Rectal smooth muscle tissue (tissue), 1 donor: Measurements from ENCODE around the gene ATP10A.

ENCODE experiments used
- H3K27ac ChIP-seq: one replicate; pipeline ENCODE4 v1.7.0; 2013; ENCODE audit warnings: low read depth, low read length, inconsistent platforms
- H3K27me3 ChIP-seq: one replicate; pipeline ENCODE4 v1.7.0; 2013; ENCODE audit warnings: low read length; ENCODE audit not compliant: control insufficient read depth, insufficient read depth
- H3K36me3 ChIP-seq: one replicate; pipeline ENCODE4 v1.7.0; 2013; ENCODE audit warnings: low read length; ENCODE audit not compliant: control insufficient read depth, insufficient read depth
- H3K4me1 ChIP-seq: one replicate; pipeline ENCODE4 v1.7.0; 2013; ENCODE audit warnings: low read length; ENCODE audit not compliant: control insufficient read depth, insufficient read depth
- H3K4me3 ChIP-seq: one replicate; pipeline ENCODE4 v1.7.0; 2013; ENCODE audit warnings: low read length
- H3K9ac ChIP-seq: one replicate; pipeline ENCODE4 v1.7.0; 2013; ENCODE audit warnings: low read length

The ATP10A gene

GRCh38 chr15:25709437-25710159, 153.5 kb downstream of the ATP10A start:
- Histone ChIP-seq H3K27ac (no peak overlapping the region), H3K36me3 (no peaks in the 10 kb centered on the region), H3K27me3 (no peaks in the 10 kb centered on the region), H3K4me3 (no peak overlapping the region), H3K4me1 (no peaks in the 10 kb centered on the region), H3K9ac (no peak overlapping the region)

GRCh38 chr15:25708391-25708790, 154.7 kb downstream of the ATP10A start:
- Histone ChIP-seq H3K9ac (no peak overlapping the region), H3K27me3 (no peaks in the 10 kb centered on the region), H3K4me1 (no peaks in the 10 kb centered on the region), H3K4me3 (no peak overlapping the region), H3K27ac (no peak overlapping the region), H3K36me3 (no peaks in the 10 kb centered on the region)

GRCh38 chr15:25707656-25708365, 155.3 kb downstream of the ATP10A start:
- Histone ChIP-seq H3K36me3 (no peaks in the 10 kb centered on the region), H3K27ac (no peak overlapping the region), H3K4me1 (no peaks in the 10 kb centered on the region), H3K4me3 (no peak overlapping the region), H3K27me3 (no peaks in the 10 kb centered on the region), H3K9ac (no peak overlapping the region)

- no peaks in the 10 kb centered on the region for H3K36me3 ChIP-seq
- H3K4me3 ChIP-seq, result no peak overlapping the region
- H3K9ac ChIP-seq, result no peak overlapping the region
- no peaks in the 10 kb centered on the region for H3K4me1 ChIP-seq
- no peaks in the 10 kb centered on the region for H3K27me3 ChIP-seq
- H3K27ac ChIP-seq, result no peak overlapping the region
Measured at GRCh38 chr15:25706176-25706955, 156.8 kb downstream of the ATP10A start.

- H3K4me3 ChIP-seq, result no peak overlapping the region
Measured at GRCh38 chr15:25705433-25706115, 157.6 kb downstream of the ATP10A start.

GRCh38 chr15:25703726-25704125, 159.4 kb downstream of the ATP10A start:
- Histone ChIP-seq H3K27me3 (no peaks in the 10 kb centered on the region), H3K9ac (no peak overlapping the region), H3K4me1 (no peaks in the 10 kb centered on the region), H3K36me3 (no peaks in the 10 kb centered on the region), H3K4me3 (no peak overlapping the region), H3K27ac (no peak overlapping the region)

More at GRCh38 chr15:25705433-25706115, 157.6 kb downstream of the ATP10A start:
- Histone ChIP-seq H3K27ac (no peak overlapping the region), H3K9ac (no peak overlapping the region), H3K36me3 (no peaks in the 10 kb centered on the region), H3K27me3 (no peaks in the 10 kb centered on the region), H3K4me1 (no peaks in the 10 kb centered on the region)

GRCh38 chr15:25701721-25702465, 161.2 kb downstream of the ATP10A start:
- Histone ChIP-seq H3K27me3 (no peaks in the 10 kb centered on the region), H3K27ac (no peak overlapping the region), H3K9ac (no peak overlapping the region), H3K4me3 (no peak overlapping the region), H3K36me3 (no peaks in the 10 kb centered on the region), H3K4me1 (no peaks in the 10 kb centered on the region)

GRCh38 chr15:25700916-25701315, 162.2 kb downstream of the ATP10A start:
- Histone ChIP-seq H3K27ac (no peak overlapping the region), H3K27me3 (no peaks in the 10 kb centered on the region), H3K9ac (no peak overlapping the region), H3K4me3 (no peak overlapping the region), H3K4me1 (no peaks in the 10 kb centered on the region), H3K36me3 (peaks cover 2% of the 10 kb centered on the region)

GRCh38 chr15:25697586-25697985, 165.5 kb downstream of the ATP10A start:
- peaks cover 3% of the 10 kb centered on the region for H3K36me3 ChIP-seq
- H3K27me3 ChIP-seq, result no peaks in the 10 kb centered on the region
- H3K27ac ChIP-seq, result no peak overlapping the region
- H3K4me1 ChIP-seq, result no peaks in the 10 kb centered on the region
- H3K9ac ChIP-seq, result no peak overlapping the region
- no peak overlapping the region for H3K4me3 ChIP-seq

GRCh38 chr15:25695875-25696760, 167.0 kb downstream of the ATP10A start:
- Histone ChIP-seq H3K4me3 (no peak overlapping the region), H3K36me3 (peaks cover 3% of the 10 kb centered on the region), H3K9ac (no peak overlapping the region), H3K27me3 (no peaks in the 10 kb centered on the region), H3K4me1 (no peaks in the 10 kb centered on the region), H3K27ac (no peak overlapping the region)

- Histone ChIP-seq H3K36me3 (peaks cover 3% of the 10 kb centered on the region), H3K4me1 (no peaks in the 10 kb centered on the region), H3K4me3 (no peak overlapping the region), H3K27me3 (no peaks in the 10 kb centered on the region), H3K27ac (no peak overlapping the region), H3K9ac (no peak overlapping the region)
Measured at GRCh38 chr15:25694823-25695312, 168.3 kb downstream of the ATP10A start.
